Right lobe of liver (tissue), 4 donors: ENCODE data around the gene BTBD2.

ENCODE experiments used
- CTCF ChIP-seq, 4 donors: fragments of 200-600 bp in 3 of 4; fragments of 450-650 bp in 1 of 4; IDR thresholded peaks; one replicate each; pipeline versions ENCODE4 v1.5.1 to v1.8.0; 2016 to 2022; ENCODE audit warnings: antibody characterized with exemption in 4 of 4, mild to moderate bottlenecking in 2 of 4
- POLR2A ChIP-seq: fragments of 450-650 bp; IDR thresholded peaks from one replicate; pipeline ENCODE4 v1.6.1; 2017; ENCODE audit warnings: antibody characterized with exemption, mild to moderate bottlenecking
- donor health status: DM: no; HTN: no; CAD: no.
- donor health status: DM: no; HTN: no; CAD: no.
- donor health status: DM: no; HTN: yes; CAD: no.

GRCh38 chr19:1955171-1956121 is 60.1 kb downstream of the BTBD2 start:
- no peak for TF ChIP-seq CTCF (IDR thresholded peaks at IDR 0.05)
- no peak for TF ChIP-seq POLR2A
